RWPE2 (cell line): ENCODE measurements around the gene PRKG1.

Experiments
- ATAC-seq: fragments of 200-7000 bp; cut with Tn5 transposase; 3 replicates; pipeline ENCODE4 v1.9.1; 2021; ENCODE audit warnings: low read depth
- DNase-seq: peaks from one replicate; pipeline ENCODE4 v3.0.0-alpha.2; 2020; ENCODE audit warnings: low spot score
- H3K27ac ChIP-seq: fragments of 450-650 bp; 2 replicates; pipeline ENCODE4 v1.5.1; 2017; ENCODE audit warnings: mild to moderate bottlenecking; ENCODE audit not compliant: poor library complexity, severe bottlenecking
- H3K27me3 ChIP-seq: fragments of 250-450 bp; sonication (Bioruptor Pico); 2 replicates; pipeline ENCODE4 v1.5.1; 2021; ENCODE audit warnings: mild to moderate bottlenecking, moderate library complexity; ENCODE audit not compliant: insufficient read depth, poor library complexity, severe bottlenecking
- H3K36me3 ChIP-seq: fragments of 250-450 bp; sonication (Bioruptor Pico); 2 replicates; pipeline ENCODE4 v1.5.1; 2020; ENCODE audit warnings: low read depth, mild to moderate bottlenecking, moderate library complexity
- H3K4me1 ChIP-seq: fragments of 250-450 bp; sonication (Bioruptor Pico); 2 replicates; pipeline ENCODE4 v1.5.1; 2021; ENCODE audit warnings: mild to moderate bottlenecking, moderate library complexity; ENCODE audit not compliant: insufficient read depth, poor library complexity, severe bottlenecking
- H3K4me3 ChIP-seq: fragments of 250-450 bp; sonication (Bioruptor Pico); 2 replicates; pipeline ENCODE4 v1.5.1; 2021; ENCODE audit warnings: mild to moderate bottlenecking, moderate library complexity; ENCODE audit not compliant: severe bottlenecking
- H3K9me3 ChIP-seq: fragments of 250-450 bp; sonication (Bioruptor Pico); 2 replicates; pipeline ENCODE4 v1.5.1; 2021; ENCODE audit warnings: mild to moderate bottlenecking, moderate library complexity; ENCODE audit not compliant: severe bottlenecking
- CTCF ChIP-seq: fragments of 450-650 bp; IDR thresholded peaks from one replicate; pipeline ENCODE4 v1.5.1; 2017; ENCODE audit warnings: mild to moderate bottlenecking, moderate library complexity; ENCODE audit not compliant: poor library complexity, severe bottlenecking

The PRKG1 gene

GRCh38 chr10:52280051-52280450, 1205.8 kb downstream of the PRKG1 start:
- no peak for TF ChIP-seq CTCF
- no peaks in the 10 kb centered on the region for H3K27me3 ChIP-seq

GRCh38 chr10:52283174-52283573, 1208.9 kb downstream of the PRKG1 start:
- no peaks in the 10 kb centered on the region for H3K27me3 ChIP-seq
- DNase-seq: no peak
- no peaks in the 10 kb centered on the region for H3K36me3 ChIP-seq
- no peak overlapping the region for H3K27ac ChIP-seq
- H3K4me3 ChIP-seq: no peak overlapping the region
- ATAC-seq: no peak
- no peaks in the 10 kb centered on the region for H3K4me1 ChIP-seq
- no peaks in the 10 kb centered on the region for H3K9me3 ChIP-seq
- no peak for TF ChIP-seq CTCF

More at GRCh38 chr10:52280051-52280450, 1205.8 kb downstream of the PRKG1 start:
- Histone ChIP-seq H3K36me3 (no peaks in the 10 kb centered on the region), H3K9me3 (no peaks in the 10 kb centered on the region), H3K4me3 (no peak overlapping the region), H3K27ac (no peak overlapping the region), H3K4me1 (no peaks in the 10 kb centered on the region)
- DNase-seq (no peak), ATAC-seq (no peak)

- H3K27ac ChIP-seq: no peak overlapping the region
- H3K4me3 ChIP-seq: no peak overlapping the region
- no peak for DNase-seq
- no peaks in the 10 kb centered on the region for H3K36me3 ChIP-seq
- no peaks in the 10 kb centered on the region for H3K27me3 ChIP-seq
- no peaks in the 10 kb centered on the region for H3K9me3 ChIP-seq
- no peaks in the 10 kb centered on the region for H3K4me1 ChIP-seq
- no peak for ATAC-seq
- TF ChIP-seq CTCF: no peak
Measured at GRCh38 chr10:52284416-52285013, 1210.2 kb downstream of the PRKG1 start.

- Histone ChIP-seq H3K27ac (no peak overlapping the region), H3K9me3 (no peaks in the 10 kb centered on the region), H3K4me1 (no peaks in the 10 kb centered on the region), H3K27me3 (no peaks in the 10 kb centered on the region), H3K4me3 (no peak overlapping the region), H3K36me3 (no peaks in the 10 kb centered on the region)
- ATAC-seq (no peak), DNase-seq (no peak)
- no peak for TF ChIP-seq CTCF
Measured at GRCh38 chr10:52287866-52288265, 1213.6 kb downstream of the PRKG1 start.

GRCh38 chr10:52297747-52298146, 1223.5 kb downstream of the PRKG1 start:
- Histone ChIP-seq H3K27me3 (no peaks in the 10 kb centered on the region), H3K36me3 (no peaks in the 10 kb centered on the region), H3K4me1 (no peaks in the 10 kb centered on the region), H3K9me3 (no peaks in the 10 kb centered on the region), H3K4me3 (no peak overlapping the region), H3K27ac (no peak overlapping the region)
- ATAC-seq: no peak
- no peak for TF ChIP-seq CTCF
- DNase-seq: no peak
